K562 (cell line): ENCODE data around the gene NAA50. TPM values are rescaled to one million over a fixed set of nuclear protein-coding genes. Genes with fewer than 3 reads are reported as not detected.

Source experiments
- CREB1 ChIP-seq, 2 experiments: sonication (generic) in 1 of 2; formaldehyde crosslinking in 1 of 2; IDR thresholded peaks; 2 replicates each; pipeline versions ENCODE4 v1.6.1 to v1.8.0; 2012 to 2022; ENCODE audit warnings: inconsistent platforms in 1 of 2, mild to moderate bottlenecking in 1 of 2, missing genetic modification reagents in 1 of 2, moderate library complexity in 1 of 2
- MAFK ChIP-seq: IDR thresholded peaks from 2 replicates; pipeline ENCODE4 v1.6.1; 2011; ENCODE audit warnings: low read length, improper control_type of control experiment
- NR4A1 ChIP-seq, 2 experiments: fragments of 250-450 bp in 1 of 2; fragments of 450-650 bp in 1 of 2; sonication (Bioruptor Pico) in 1 of 2; IDR thresholded peaks; 2 replicates each; pipeline versions ENCODE4 v1.4.0 to v1.6.1; 2016 to 2020; ENCODE audit warnings: mild to moderate bottlenecking in 2 of 2, missing compliant biosample characterization in 1 of 2, missing genetic modification characterization in 1 of 2, moderate library complexity in 1 of 2
- POLR3G ChIP-seq: IDR thresholded peaks from 2 replicates; pipeline ENCODE4 v1.6.1; 2011; ENCODE audit not compliant: insufficient read length, insufficient replicate concordance; ENCODE audit errors: extremely low read depth
- RBM22 ChIP-seq: fragments of 200-400 bp; formaldehyde crosslinking; IDR thresholded peaks from 2 replicates; pipeline ENCODE4 v1.6.1; 2018; ENCODE audit warnings: low read length, low read depth; ENCODE audit not compliant: poor library complexity, severe bottlenecking
- SFPQ ChIP-seq: fragments of 200-400 bp; formaldehyde crosslinking; IDR thresholded peaks from 2 replicates; pipeline ENCODE4 v1.6.1; 2017; ENCODE audit warnings: mild to moderate bottlenecking, low read depth, low read length, moderate library complexity
- SMAD2 ChIP-seq: fragments of 150-350 bp; IDR thresholded peaks from 2 replicates; pipeline ENCODE4 v1.6.1; 2014; ENCODE audit warnings: low read depth, mild to moderate bottlenecking, low read length
- STAT6 ChIP-seq: sonication (generic); formaldehyde crosslinking; IDR thresholded peaks from 2 replicates; pipeline ENCODE4 v1.8.1; 2023; ENCODE audit warnings: mild to moderate bottlenecking, missing genetic modification reagents
- ZBTB33 ChIP-seq: sonication (generic); formaldehyde crosslinking; IDR thresholded peaks from 2 replicates; pipeline ENCODE4 v1.8.1; 2023; ENCODE audit warnings: mild to moderate bottlenecking, missing genetic modification reagents
- ZNF133 ChIP-seq: fragments of 250-450 bp; sonication (Bioruptor Pico); IDR thresholded peaks from 2 replicates; pipeline ENCODE4 v1.4.0; 2020; ENCODE audit warnings: mild to moderate bottlenecking
- ZNF592 ChIP-seq: fragments of 450-650 bp; IDR thresholded peaks from 2 replicates; pipeline ENCODE4 v1.6.1; 2017; ENCODE audit warnings: antibody characterized with exemption, mild to moderate bottlenecking
- polyA plus RNA-seq, 8 experiments: library from polyadenylated mRNA; depleted of rRNA in 4 of 8; stranded (reverse) in 5 of 8; unstranded in 3 of 8; fragments of >200 nt; fragmentation: Nextera tagmentation in 2 of 8; fragmentation: Illumina TruSeq in 1 of 8; extraction: Ambion mirVana in 2 of 8; extraction: Trizol in 1 of 8; gene quantifications; 2 replicates each; pipeline versions ENCODE4 v1.2.1 to v1.2.3, GENCODE V29; 2011 to 2014; ENCODE audit warnings: inconsistent platforms in 1 of 8, missing spikeins in 1 of 8
- total RNA-seq, 7 experiments: library from RNA; depleted of rRNA in 6 of 7; stranded (reverse); fragments of >200 nt in 6 of 7; fragmentation: Illumina TruSeq in 2 of 7; extraction: Trizol in 2 of 7; gene quantifications; 2 replicates each; pipeline versions ENCODE4 v1.2.1 to v1.2.3, GENCODE V29; 2011 to 2021; ENCODE audit warnings: low replicate concordance in 1 of 7
- TF ChIP-seq, protein P1 (sequence below): fragments of 450-650 bp; IDR thresholded peaks from 2 replicates; pipeline ENCODE4 v1.6.1; 2014; ENCODE audit warnings: low read depth, mild to moderate bottlenecking, moderate library complexity, borderline replicate concordance

NAA50 gene
- total and polyA plus RNA-seq, 9 of the 15 experiments (the other 6 are each of a cell fraction or from before 2014, with no cell fraction given), result 40.0 to 301 (median 112) TPM

- TF ChIP-seq, protein P1, sequence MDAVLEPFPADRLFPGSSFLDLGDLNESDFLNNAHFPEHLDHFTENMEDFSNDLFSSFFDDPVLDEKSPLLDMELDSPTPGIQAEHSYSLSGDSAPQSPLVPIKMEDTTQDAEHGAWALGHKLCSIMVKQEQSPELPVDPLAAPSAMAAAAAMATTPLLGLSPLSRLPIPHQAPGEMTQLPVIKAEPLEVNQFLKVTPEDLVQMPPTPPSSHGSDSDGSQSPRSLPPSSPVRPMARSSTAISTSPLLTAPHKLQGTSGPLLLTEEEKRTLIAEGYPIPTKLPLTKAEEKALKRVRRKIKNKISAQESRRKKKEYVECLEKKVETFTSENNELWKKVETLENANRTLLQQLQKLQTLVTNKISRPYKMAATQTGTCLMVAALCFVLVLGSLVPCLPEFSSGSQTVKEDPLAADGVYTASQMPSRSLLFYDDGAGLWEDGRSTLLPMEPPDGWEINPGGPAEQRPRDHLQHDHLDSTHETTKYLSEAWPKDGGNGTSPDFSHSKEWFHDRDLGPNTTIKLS, result no peak
- no peak for TF ChIP-seq ZNF133
- TF ChIP-seq CREB1 (IDR thresholded peaks at IDR 0.05), result peak; percentile 61
- peak; percentile 65 for TF ChIP-seq CREB1 (CRISPR knock-in tag; IDR thresholded peaks at IDR 0.05)
- no peak for TF ChIP-seq RBM22
- TF ChIP-seq STAT6 (CRISPR knock-in tag), result no peak
- TF ChIP-seq SFPQ, result no peak
- TF ChIP-seq ZNF592, result 0 out of 2 replicates have a peak, but pooled peaks have one; percentile 65
- no peak for TF ChIP-seq MAFK
- no peak for TF ChIP-seq POLR3G
- no peak for TF ChIP-seq NR4A1 (CRISPR knock-in tag; IDR thresholded peaks at IDR 0.05)
- TF ChIP-seq NR4A1 (tag; IDR thresholded peaks at IDR 0.05), result no peak; the same call in 1 of the 2 replicates
- no peak for TF ChIP-seq ZBTB33
- no peak for TF ChIP-seq SMAD2
Measured at GRCh38 chr3:113746548-113747282, 666 bp upstream of the NAA50 start, which contains the start of gene ATP6V1A (continued).
